Loucy (cell line): ENCODE measurements around the gene GLMN.

Experiments used
- EZH2phosphoT487 ChIP-seq: fragments of 200-600 bp; IDR thresholded peaks from 2 replicates; pipeline ENCODE4 v1.6.1; 2018; ENCODE audit warnings: antibody characterized with exemption, mild to moderate bottlenecking, moderate library complexity, borderline replicate concordance
- TF ChIP-seq, protein P1 (sequence below): fragments of 200-600 bp; sonication (generic); conservative IDR thresholded peaks from 2 replicates; pipeline ENCODE4 v1.5.1; 2014; ENCODE audit warnings: mild to moderate bottlenecking, antibody characterized with exemption, low read length

DNA sequence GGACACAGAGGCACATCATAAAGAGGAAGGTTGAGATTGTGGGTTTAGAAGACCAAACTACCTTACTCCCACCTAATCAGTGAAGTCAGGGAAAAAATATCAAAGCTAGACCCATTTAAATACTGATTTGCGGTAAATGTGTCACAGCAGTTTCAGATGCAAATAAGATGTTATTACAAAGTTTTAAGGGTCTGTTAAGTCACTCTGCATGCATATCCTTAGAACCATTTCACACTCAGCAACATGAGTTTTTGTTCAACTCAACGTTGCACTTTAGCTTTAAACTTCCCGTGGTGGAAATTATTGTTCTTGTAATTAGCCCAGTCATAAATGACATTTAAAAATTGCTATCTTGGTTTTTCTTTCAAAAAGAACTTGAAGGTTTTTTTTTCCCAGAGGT, 34.9 kb upstream of the GLMN start:
- TF ChIP-seq, protein P1, sequence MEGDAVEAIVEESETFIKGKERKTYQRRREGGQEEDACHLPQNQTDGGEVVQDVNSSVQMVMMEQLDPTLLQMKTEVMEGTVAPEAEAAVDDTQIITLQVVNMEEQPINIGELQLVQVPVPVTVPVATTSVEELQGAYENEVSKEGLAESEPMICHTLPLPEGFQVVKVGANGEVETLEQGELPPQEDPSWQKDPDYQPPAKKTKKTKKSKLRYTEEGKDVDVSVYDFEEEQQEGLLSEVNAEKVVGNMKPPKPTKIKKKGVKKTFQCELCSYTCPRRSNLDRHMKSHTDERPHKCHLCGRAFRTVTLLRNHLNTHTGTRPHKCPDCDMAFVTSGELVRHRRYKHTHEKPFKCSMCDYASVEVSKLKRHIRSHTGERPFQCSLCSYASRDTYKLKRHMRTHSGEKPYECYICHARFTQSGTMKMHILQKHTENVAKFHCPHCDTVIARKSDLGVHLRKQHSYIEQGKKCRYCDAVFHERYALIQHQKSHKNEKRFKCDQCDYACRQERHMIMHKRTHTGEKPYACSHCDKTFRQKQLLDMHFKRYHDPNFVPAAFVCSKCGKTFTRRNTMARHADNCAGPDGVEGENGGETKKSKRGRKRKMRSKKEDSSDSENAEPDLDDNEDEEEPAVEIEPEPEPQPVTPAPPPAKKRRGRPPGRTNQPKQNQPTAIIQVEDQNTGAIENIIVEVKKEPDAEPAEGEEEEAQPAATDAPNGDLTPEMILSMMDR, result no peak
- no peak for TF ChIP-seq EZH2phosphoT487
